Adipocyte (in vitro differentiated cells): ENCODE data around the gene FBXO27.
A peak's percentile ranks its signal among the peaks of the same experiment; 100 is the strongest.

Experiments used
- DNase-seq: peaks from one replicate; pipeline ENCODE4 v3.0.0-alpha.2; 2015; ENCODE audit warnings: low read depth
- H3K27me3 ChIP-seq: replicated peaks from 2 replicates; pipeline ENCODE4 v1.7.0; 2013; ENCODE audit warnings: mild to moderate bottlenecking, low read length, moderate library complexity; ENCODE audit not compliant: control insufficient read depth, insufficient read depth
- H3K36me3 ChIP-seq: 2 replicates; pipeline ENCODE4 v1.7.0; 2013; ENCODE audit warnings: low read length, mild to moderate bottlenecking, moderate library complexity; ENCODE audit not compliant: control insufficient read depth, insufficient read depth, severe bottlenecking
- H3K4me1 ChIP-seq: 2 replicates; pipeline ENCODE4 v1.7.0; 2013; ENCODE audit warnings: mild to moderate bottlenecking, low read length, moderate library complexity; ENCODE audit not compliant: control insufficient read depth, insufficient read depth
- H3K4me3 ChIP-seq: 2 replicates; pipeline ENCODE4 v1.7.0; 2013; ENCODE audit warnings: mild to moderate bottlenecking, low read length, moderate library complexity
- H3K9ac ChIP-seq: 2 replicates; pipeline ENCODE4 v1.7.0; 2013; ENCODE audit warnings: mild to moderate bottlenecking, low read length, moderate library complexity
- H3K9me3 ChIP-seq: 2 replicates; pipeline ENCODE4 v1.7.0; 2013; ENCODE audit warnings: mild to moderate bottlenecking, low read length, moderate library complexity; ENCODE audit not compliant: control insufficient read depth

Gene FBXO27

GRCh38 chr19:39037194-39037593, 4.8 kb upstream of the FBXO27 start:
- no peak for DNase-seq
- H3K9ac ChIP-seq, result no peak overlapping the region
- peaks cover 10% of the 10 kb centered on the region for H3K27me3 ChIP-seq
- no peaks in the 10 kb centered on the region for H3K9me3 ChIP-seq
- H3K36me3 ChIP-seq, result no peaks in the 10 kb centered on the region
- H3K4me3 ChIP-seq, result no peak overlapping the region
- peaks cover 24% of the 10 kb centered on the region for H3K4me1 ChIP-seq

GRCh38 chr19:39036581-39036980, 4.2 kb upstream of the FBXO27 start:
- H3K4me3 ChIP-seq, result no peak overlapping the region
- no peaks in the 10 kb centered on the region for H3K36me3 ChIP-seq
- no peaks in the 10 kb centered on the region for H3K9me3 ChIP-seq
- no peak overlapping the region for H3K9ac ChIP-seq
- H3K27me3 ChIP-seq, result peaks cover 10% of the 10 kb centered on the region
- peaks cover 24% of the 10 kb centered on the region for H3K4me1 ChIP-seq
- DNase-seq, result no peak

GRCh38 chr19:39031368-39032062, 834 bp downstream of the FBXO27 start:
- Histone ChIP-seq H3K9me3 (peaks cover 4% of the 10 kb centered on the region), H3K4me1 (peaks cover 30% of the 10 kb centered on the region), H3K4me3 (peak overlapping the region; percentile 78), H3K36me3 (peaks cover 11% of the 10 kb centered on the region), H3K27me3 (no peaks in the 10 kb centered on the region), H3K9ac (peak overlapping the region; percentile 82)
- peak; percentile 67 for DNase-seq

GRCh38 chr19:39030854-39031367, 1.4 kb downstream of the FBXO27 start:
- Histone ChIP-seq H3K9me3 (peaks cover 4% of the 10 kb centered on the region), H3K9ac (peak overlapping the region; percentile 19), H3K4me1 (peaks cover 30% of the 10 kb centered on the region), H3K36me3 (peaks cover 11% of the 10 kb centered on the region), H3K4me3 (peak overlapping the region; percentile 59), H3K27me3 (no peaks in the 10 kb centered on the region)
- DNase-seq, result no peak

GRCh38 chr19:39024875-39025641, 7.3 kb downstream of the FBXO27 start:
- H3K27me3 ChIP-seq, result no peaks in the 10 kb centered on the region
- H3K4me3 ChIP-seq, result no peak overlapping the region
- no peak overlapping the region for H3K9ac ChIP-seq
- H3K4me1 ChIP-seq, result peaks cover under 1% of the 10 kb centered on the region
- DNase-seq, result no peak
- peaks cover 11% of the 10 kb centered on the region for H3K36me3 ChIP-seq
- H3K9me3 ChIP-seq, result peaks cover 4% of the 10 kb centered on the region

GRCh38 chr19:39021063-39021462, 11.3 kb downstream of the FBXO27 start:
- no peak overlapping the region for H3K9ac ChIP-seq
- H3K4me3 ChIP-seq, result no peak overlapping the region
- H3K36me3 ChIP-seq, result no peaks in the 10 kb centered on the region
- no peaks in the 10 kb centered on the region for H3K4me1 ChIP-seq
- H3K27me3 ChIP-seq, result no peaks in the 10 kb centered on the region
- no peaks in the 10 kb centered on the region for H3K9me3 ChIP-seq
- DNase-seq, result no peak

- Histone ChIP-seq H3K27me3 (no peaks in the 10 kb centered on the region), H3K9me3 (no peaks in the 10 kb centered on the region), H3K4me3 (no peak overlapping the region), H3K9ac (no peak overlapping the region), H3K4me1 (no peaks in the 10 kb centered on the region), H3K36me3 (no peaks in the 10 kb centered on the region)
- no peak for DNase-seq
These were observed 14.7 kb downstream of the FBXO27 start for GRCh38 chr19:39017646-39018045.

- Histone ChIP-seq H3K4me1 (no peaks in the 10 kb centered on the region), H3K9ac (no peak overlapping the region), H3K4me3 (no peak overlapping the region), H3K36me3 (no peaks in the 10 kb centered on the region), H3K9me3 (no peaks in the 10 kb centered on the region), H3K27me3 (no peaks in the 10 kb centered on the region)
- DNase-seq, result no peak
These were observed 15.3 kb downstream of the FBXO27 start for GRCh38 chr19:39017026-39017425.

GRCh38 chr19:39014037-39014436, 18.3 kb downstream of the FBXO27 start:
- DNase-seq, result no peak
- H3K4me3 ChIP-seq, result no peak overlapping the region

GRCh38 chr19:39009001-39009400, 23.3 kb downstream of the FBXO27 start:
- Histone ChIP-seq H3K4me3 (no peak overlapping the region), H3K9me3 (no peaks in the 10 kb centered on the region), H3K9ac (no peak overlapping the region), H3K4me1 (no peaks in the 10 kb centered on the region), H3K36me3 (no peaks in the 10 kb centered on the region), H3K27me3 (peaks cover 3% of the 10 kb centered on the region)
- DNase-seq, result no peak

More at GRCh38 chr19:39014037-39014436, 18.3 kb downstream of the FBXO27 start:
- H3K9ac ChIP-seq, result no peak overlapping the region
- H3K4me1 ChIP-seq, result no peaks in the 10 kb centered on the region
- no peaks in the 10 kb centered on the region for H3K27me3 ChIP-seq
- no peaks in the 10 kb centered on the region for H3K36me3 ChIP-seq
- H3K9me3 ChIP-seq, result no peaks in the 10 kb centered on the region

- Histone ChIP-seq H3K4me3 (no peak overlapping the region), H3K9ac (no peak overlapping the region), H3K4me1 (no peaks in the 10 kb centered on the region), H3K36me3 (no peaks in the 10 kb centered on the region), H3K9me3 (no peaks in the 10 kb centered on the region), H3K27me3 (peaks cover 3% of the 10 kb centered on the region)
- no peak for DNase-seq
These were observed 24.2 kb downstream of the FBXO27 start for GRCh38 chr19:39008137-39008536.
